HEK293T (cell line): ENCODE data around the gene PLEKHD1.

ENCODE experiments used
- BHLHE40 ChIP-seq: fragments of 450-650 bp; IDR thresholded peaks from 2 replicates; pipeline ENCODE4 v1.6.1; 2016; ENCODE audit warnings: mild to moderate bottlenecking, moderate library complexity, borderline replicate concordance
- FOXK2 ChIP-seq: fragments of 450-650 bp; IDR thresholded peaks from 2 replicates; pipeline ENCODE4 v1.6.1; 2016; ENCODE audit warnings: mild to moderate bottlenecking
- FOXM1 ChIP-seq: fragments of 450-650 bp; IDR thresholded peaks from 2 replicates; pipeline ENCODE4 v1.6.1; 2017; ENCODE audit warnings: mild to moderate bottlenecking, borderline replicate concordance
- HDGF ChIP-seq: fragments of 450-650 bp; IDR thresholded peaks from 2 replicates; pipeline ENCODE4 v1.6.1; 2017; ENCODE audit warnings: antibody characterized with exemption, borderline replicate concordance
- LEF1 ChIP-seq: fragments of 450-650 bp; IDR thresholded peaks from 2 replicates; pipeline ENCODE4 v1.6.1; 2017; ENCODE audit warnings: mild to moderate bottlenecking, borderline replicate concordance
- NFRKB ChIP-seq: fragments of 450-650 bp; IDR thresholded peaks from 2 replicates; pipeline ENCODE4 v1.6.1; 2016; ENCODE audit warnings: mild to moderate bottlenecking, moderate library complexity
- SP1 ChIP-seq: fragments of 450-650 bp; IDR thresholded peaks from 2 replicates; pipeline ENCODE4 v1.6.1; 2017
- SUZ12 ChIP-seq: fragments of 450-650 bp; IDR thresholded peaks from 2 replicates; pipeline ENCODE4 v1.6.1; 2016; ENCODE audit warnings: mild to moderate bottlenecking
- ZNF384 ChIP-seq: fragments of 450-650 bp; IDR thresholded peaks from 2 replicates; pipeline ENCODE4 v1.6.1; 2016

- TF ChIP-seq NFRKB (no peak), HDGF (no peak), BHLHE40 (no peak), ZNF384 (no peak), FOXM1 (no peak), LEF1 (no peak), SP1 (no peak), FOXK2 (no peak), SUZ12 (no peak)
These were observed 64.0 kb downstream of the PLEKHD1 start for GRCh38 chr14:69548566-69548965.
